GM19452 (cell line): Measurements from ENCODE around the gene TMC1.

ENCODE experiments used
- ATAC-seq: cut with Tn5 transposase; IDR thresholded peaks from one replicate; pipeline ENCODE4 v1.9.1; 2021; ENCODE audit not compliant: unreplicated experiment

Gene TMC1

GRCh38 chr9:72665421-72665820 lies 144.0 kb downstream of the TMC1 start:
- no peak for ATAC-seq

- ATAC-seq, result no peak
These were observed 145.8 kb downstream of the TMC1 start for GRCh38 chr9:72667181-72667580.

DNA sequence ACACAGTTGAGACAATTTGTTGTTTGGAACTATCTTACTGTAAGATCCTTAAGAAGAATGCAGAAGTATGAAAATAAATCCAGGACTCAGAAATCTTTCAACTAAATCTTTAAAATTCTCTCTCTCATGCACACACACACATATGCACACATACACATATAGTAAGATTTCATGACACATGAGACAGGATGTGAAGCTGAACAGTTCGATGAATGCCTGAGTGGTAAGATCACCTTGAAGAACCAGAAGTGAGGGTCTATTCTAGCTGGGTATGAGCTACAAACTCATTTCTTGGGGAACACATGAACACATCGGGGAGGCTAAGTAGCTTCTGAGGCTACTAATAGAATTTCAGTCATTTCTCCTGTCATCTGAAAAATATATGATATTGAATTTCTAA lies 153.6 kb downstream of the TMC1 start:
- ATAC-seq, result no peak

GRCh38 chr9:72675586-72675985 lies 154.2 kb downstream of the TMC1 start:
- no peak for ATAC-seq

GRCh38 chr9:72680593-72681282 lies 159.3 kb downstream of the TMC1 start:
- ATAC-seq, result no peak

DNA sequence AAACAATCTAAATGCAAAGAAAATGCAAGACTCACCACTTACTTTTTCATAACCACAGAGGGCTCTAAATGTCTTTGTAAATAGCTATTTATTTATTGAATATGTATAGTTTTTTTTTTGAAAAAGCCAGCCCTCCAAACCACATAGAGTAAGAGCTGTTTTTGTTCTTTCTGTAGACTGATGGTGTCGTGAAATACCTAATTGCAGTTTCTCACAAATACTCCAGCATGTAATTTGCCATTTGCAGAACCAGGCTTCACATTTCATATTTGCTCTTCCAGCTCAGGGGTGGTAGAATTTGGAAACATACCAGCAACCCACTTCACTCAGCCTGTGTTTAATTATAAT lies 159.8 kb downstream of the TMC1 start:
- no peak for ATAC-seq

- no peak for ATAC-seq
These were observed 163.2 kb downstream of the TMC1 start for GRCh38 chr9:72684615-72685014.

DNA sequence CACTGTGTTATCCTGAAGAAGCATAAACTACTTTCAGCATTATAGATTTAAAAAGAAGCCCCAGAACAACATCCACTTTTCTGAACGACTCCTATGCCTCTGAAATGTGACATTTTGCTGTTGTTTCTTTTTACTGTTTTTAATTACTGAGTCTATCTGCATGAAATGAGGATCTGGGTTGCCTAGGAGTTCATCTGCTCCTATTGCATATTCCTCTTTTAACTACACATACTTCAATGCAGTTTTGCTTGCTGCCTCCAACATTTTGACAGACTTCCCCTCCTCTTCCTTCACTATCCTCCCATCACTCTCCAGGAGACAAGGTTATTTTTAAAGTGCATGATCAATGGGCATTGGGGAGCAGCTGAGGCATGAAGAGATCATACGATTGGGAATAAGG lies 164.5 kb downstream of the TMC1 start:
- ATAC-seq, result no peak

DNA sequence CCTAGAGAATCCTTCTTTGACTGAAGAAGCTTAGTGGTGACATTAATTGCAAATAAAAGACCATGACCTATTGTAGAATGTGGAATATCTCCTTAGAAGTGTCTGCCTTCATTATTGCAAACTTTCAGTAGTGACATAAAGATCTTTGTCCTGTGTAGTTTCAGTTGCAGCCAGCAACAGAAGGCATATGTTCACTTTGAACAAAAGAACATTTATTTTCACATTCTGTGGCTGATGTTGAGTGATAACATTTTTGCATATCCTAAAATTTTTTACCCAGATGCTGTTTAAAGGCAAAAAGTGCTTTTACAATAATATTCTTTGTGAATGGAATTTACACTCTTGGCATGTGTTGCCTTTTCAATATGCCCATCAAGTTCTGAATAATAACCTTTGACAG lies 165.9 kb downstream of the TMC1 start:
- ATAC-seq, result no peak

- no peak for ATAC-seq
These were observed 170.3 kb downstream of the TMC1 start for GRCh38 chr9:72691671-72692070.

- ATAC-seq, result no peak
These were observed 174.0 kb downstream of the TMC1 start for GRCh38 chr9:72695365-72695764.

DNA sequence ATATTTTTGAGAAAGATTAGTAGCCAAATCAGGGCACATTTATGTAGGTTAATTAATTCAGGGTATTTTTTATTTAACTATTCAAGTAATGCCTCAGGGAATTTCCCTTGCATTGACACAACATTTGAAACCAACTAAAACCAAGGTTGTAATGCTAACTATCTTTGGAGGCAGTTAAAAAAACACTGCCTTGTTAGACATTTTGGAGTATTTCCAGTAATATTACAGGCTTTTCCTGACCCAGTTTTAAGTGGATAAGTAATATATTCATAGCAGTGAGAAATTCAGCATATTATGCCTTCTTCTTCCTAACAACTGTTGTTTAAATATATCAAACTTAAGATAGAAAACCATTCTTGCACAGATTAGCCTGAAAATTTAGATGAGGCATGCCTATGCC lies 175.1 kb downstream of the TMC1 start:
- no peak for ATAC-seq

DNA sequence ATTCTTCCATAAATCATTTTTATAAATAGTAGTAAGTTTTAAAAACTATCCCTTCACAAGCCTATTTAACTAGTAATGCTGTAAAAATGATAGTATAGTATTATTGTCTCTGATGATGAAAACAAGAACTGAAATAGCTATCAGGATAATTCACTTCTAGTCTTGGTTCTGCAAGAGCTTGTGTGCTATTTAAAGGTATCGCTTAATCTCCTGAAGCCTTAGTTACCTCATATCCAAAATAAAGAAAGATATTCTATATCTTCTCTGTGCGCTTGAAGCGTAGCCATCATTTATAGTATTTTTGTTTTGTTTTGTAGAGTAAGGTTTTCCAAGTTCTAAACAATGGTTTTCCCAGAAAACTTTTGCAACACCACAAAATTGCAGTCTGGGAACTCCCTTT lies 180.1 kb downstream of the TMC1 start:
- ATAC-seq, result no peak

DNA sequence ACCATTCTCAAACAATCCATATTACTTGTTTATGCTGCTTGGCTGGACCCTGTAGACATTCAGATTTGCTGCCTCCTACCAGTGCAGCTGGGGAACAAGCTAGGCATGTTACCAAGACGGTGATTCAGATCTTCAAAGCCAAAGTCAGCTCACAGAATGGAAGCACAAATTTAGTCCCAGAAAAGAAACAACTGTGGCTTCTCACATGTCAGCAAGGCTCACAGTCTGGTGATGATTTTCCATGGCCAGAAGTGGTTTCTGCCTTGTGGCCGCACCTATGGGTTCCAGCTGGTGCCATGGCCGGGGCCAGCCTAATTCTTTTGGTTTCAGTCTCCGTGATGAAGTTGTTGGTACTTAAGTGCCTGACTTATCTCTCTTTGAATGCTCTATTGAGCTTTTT lies 182.2 kb downstream of the TMC1 start:
- no peak for ATAC-seq

DNA sequence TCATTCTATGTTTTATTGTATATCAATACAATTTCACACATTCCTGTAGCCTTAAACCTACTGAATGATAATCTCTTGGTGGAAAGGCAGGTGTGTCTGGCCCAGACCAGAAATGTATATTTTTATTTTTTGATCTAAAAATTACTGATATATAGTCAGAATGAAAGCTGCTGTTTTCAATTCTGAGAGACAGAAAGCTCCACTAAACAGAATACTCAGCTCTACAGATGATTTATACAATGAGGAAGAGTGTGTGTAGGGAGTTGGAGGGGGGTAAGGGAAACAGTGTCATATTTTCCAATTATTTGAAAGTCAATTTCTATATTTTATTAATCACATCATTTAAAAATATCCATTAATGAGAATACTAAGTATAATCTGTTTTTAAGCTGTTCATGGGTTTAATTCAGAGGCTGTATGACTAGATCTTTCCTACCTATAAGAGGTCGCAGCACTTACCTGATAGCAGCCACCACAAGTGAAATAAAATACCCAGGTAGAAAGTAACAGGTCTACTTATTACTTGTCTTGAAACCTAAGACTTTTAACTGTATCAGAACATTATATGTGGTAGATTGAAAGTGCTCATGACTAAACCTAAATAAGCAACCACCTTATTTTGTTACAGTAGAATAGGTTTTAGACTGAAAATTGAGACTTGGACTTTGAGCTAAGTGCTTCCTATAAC lies 183.4 kb downstream of the TMC1 start:
- ATAC-seq, result no peak

DNA sequence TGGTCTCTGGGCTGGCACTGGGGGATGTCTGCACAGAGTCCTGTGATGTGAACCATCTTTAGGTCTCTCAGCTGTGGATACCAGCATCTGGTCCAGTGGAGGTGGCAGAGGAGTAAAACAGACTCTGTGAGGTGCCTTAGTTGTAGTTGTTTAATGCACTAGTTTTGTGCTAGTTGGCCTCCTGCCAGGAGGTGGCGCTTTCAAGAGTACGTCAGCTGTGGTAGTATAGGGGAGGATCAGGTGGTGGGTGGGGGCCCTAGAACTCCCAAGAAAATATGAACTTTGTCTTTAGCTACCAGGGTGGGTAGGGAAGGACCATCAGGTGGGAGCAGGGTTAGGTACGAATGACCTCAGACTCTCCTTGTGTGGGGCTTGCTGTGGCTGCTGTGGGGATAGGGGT lies 197.1 kb downstream of the TMC1 start:
- no peak for ATAC-seq

DNA sequence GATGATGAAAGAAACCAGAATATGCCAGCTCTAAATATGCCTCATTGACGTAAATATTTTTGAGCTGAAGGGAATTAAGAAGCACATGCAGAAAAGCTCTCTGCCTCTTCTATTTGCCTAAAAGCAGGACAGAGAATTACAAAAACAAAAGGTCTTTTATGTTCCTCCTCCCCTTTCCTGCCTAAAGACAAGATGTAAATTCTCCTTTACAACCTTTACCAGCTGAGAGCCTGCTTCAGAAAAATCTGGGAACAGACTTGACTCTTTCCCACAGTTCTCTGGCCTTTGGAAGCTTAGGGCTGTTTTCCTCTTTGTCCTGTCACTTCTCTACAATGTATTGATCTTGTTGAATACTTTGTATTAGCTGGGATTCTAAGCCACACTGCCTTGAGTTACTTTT lies 199.7 kb downstream of the TMC1 start:
- ATAC-seq, result no peak

GRCh38 chr9:72726947-72727346 lies 205.5 kb downstream of the TMC1 start:
- ATAC-seq, result no peak

DNA sequence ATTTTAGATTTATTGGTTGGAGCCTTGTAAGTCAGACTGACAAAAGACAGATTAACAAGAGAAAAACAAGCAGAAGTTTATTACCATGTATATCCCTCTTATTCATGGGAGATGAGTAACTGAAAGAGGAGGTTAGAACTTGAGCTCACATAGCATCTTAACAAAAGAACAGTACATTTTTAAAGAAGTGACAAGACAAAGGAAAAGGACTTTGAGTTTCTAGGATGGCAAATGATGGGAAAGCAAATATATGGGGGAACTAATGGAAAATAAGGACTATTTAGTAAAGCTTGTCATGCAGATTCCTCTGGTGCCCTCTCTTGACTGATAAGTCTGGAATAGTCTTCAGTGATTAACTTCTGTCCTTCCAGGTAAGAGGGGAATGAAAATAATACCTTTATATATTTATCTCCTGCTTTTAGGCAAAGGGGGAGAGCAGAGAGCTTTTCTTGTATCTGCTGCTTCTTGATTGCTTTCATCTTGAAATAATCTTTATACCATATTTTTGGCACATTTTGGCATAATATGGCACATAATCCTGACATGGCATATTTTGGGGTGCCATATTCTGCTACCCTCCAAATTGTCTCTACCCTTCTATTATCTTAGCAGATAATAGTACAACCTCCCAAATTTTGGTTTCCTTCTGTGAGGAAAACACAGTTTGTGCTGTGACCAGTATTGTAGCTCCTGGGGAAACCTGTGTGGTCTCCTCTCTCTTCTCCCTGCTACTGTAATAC lies 206.8 kb downstream of the TMC1 start:
- no peak for ATAC-seq

GRCh38 chr9:72733895-72734294 lies 212.5 kb downstream of the TMC1 start:
- ATAC-seq, result no peak

- ATAC-seq, result no peak
These were observed 213.2 kb downstream of the TMC1 start for GRCh38 chr9:72734631-72735030.

- ATAC-seq, result no peak
These were observed 222.4 kb downstream of the TMC1 start for GRCh38 chr9:72743836-72744235.
